GM12875 (cell line): Measurements from ENCODE around the gene ZNF341.

Source experiments
- H3K4me3 ChIP-seq: one replicate; pipeline ENCODE4 v1.5.1; 2011; ENCODE audit warnings: low read depth, low read length, control low read depth
- TF ChIP-seq, protein P1 (sequence below): IDR thresholded peaks from 2 replicates; pipeline ENCODE4 v1.5.1; 2011; ENCODE audit warnings: low read depth, mild to moderate bottlenecking, control low read depth, inconsistent platforms, low read length, moderate library complexity, borderline replicate concordance; ENCODE audit not compliant: insufficient read depth

ZNF341 gene

DNA sequence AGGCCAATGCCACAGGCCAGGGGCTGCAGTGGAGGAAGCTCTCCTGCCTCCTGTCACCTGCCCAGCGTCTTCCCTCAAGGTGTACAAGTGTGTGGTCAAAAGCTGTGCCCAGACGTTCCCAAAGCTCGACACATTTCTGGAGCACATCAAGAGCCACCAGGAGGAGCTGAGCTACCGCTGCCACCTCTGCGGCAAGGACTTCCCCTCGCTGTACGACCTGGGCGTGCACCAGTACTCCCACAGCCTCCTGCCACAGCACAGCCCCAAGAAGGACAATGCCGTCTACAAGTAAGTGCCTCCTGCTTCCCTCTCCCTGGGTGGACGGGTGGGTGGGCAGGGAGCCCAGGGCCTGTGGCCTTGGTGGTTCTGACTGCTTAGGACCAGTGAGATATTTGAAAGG lies 38.2 kb downstream of the ZNF341 start:
- H3K4me3 ChIP-seq = no peak overlapping the region
- TF ChIP-seq, protein P1, sequence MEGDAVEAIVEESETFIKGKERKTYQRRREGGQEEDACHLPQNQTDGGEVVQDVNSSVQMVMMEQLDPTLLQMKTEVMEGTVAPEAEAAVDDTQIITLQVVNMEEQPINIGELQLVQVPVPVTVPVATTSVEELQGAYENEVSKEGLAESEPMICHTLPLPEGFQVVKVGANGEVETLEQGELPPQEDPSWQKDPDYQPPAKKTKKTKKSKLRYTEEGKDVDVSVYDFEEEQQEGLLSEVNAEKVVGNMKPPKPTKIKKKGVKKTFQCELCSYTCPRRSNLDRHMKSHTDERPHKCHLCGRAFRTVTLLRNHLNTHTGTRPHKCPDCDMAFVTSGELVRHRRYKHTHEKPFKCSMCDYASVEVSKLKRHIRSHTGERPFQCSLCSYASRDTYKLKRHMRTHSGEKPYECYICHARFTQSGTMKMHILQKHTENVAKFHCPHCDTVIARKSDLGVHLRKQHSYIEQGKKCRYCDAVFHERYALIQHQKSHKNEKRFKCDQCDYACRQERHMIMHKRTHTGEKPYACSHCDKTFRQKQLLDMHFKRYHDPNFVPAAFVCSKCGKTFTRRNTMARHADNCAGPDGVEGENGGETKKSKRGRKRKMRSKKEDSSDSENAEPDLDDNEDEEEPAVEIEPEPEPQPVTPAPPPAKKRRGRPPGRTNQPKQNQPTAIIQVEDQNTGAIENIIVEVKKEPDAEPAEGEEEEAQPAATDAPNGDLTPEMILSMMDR = no peak

DNA sequence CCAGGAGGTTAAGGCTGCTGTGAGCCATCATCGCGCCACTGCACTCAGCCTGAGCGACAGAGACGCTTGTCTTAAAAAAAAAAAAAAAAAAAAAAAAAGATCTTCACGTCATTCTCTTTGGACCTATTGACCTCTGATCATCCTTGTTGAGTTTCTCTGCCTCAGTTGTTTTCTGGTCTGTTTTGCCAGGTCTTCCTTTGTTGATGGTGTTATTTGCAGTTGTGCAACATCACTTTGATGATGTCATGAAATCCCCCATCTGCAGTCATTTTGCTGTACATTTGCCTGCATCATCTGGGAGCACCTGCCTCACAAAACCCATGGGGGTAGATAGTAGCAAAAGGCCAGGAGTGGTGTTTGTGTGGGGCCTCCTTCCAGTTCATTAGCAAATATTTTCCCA lies 40.1 kb downstream of the ZNF341 start:
- TF ChIP-seq, protein P1 = no peak
- H3K4me3 ChIP-seq = no peak overlapping the region

DNA sequence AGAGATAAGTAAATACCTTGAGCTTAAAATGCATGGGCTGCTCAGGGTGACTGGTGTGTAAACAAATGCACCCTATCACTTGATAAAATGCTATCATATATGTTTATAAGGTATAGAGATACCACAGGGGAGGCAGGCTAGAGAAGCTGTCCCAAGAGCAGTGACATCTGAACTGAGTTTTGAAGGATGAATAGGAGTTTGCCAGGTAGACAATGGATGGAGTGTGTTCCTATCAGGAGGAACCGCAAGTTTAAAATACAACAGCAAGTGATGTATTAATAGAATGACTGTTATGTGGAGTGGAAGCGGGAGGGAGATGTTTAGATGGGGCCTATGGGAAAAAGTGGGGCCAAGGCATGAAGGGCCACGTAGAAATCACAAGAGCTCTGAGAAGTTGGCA lies 40.6 kb downstream of the ZNF341 start:
- TF ChIP-seq, protein P1 = no peak
- H3K4me3 ChIP-seq = no peak overlapping the region

DNA sequence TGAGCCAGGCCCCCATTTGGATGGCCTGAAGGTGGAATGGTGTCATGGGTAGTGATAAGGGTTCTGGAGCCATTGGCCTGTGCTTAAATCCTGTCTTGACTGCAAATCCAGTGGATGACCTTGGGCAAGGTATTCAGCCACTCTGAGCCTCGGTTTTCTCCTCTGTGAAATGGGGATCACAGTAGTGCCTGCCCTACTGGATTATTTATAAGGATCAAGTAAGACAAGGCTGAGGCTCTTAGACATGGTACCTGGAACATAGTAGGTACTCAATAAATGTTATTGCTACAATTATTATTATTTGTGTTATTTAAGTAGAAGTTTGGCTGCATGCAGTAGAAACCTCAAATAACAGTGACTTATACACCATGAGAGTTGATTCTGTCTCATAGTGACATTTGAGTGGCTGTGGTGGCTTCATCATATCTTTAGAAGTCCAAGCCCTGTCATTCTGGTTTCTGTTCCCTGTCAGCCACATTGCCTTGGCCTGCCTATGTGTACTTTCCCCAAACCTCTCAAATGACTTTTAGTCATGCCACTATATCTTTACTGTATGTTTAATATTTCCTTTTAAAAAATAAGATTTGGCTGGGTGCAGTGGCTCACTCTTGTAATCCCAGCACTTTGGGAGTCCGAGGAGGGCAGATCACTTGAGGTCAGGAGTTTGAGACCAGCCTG lies 41.8 kb downstream of the ZNF341 start:
- TF ChIP-seq, protein P1 = no peak
- H3K4me3 ChIP-seq = no peak overlapping the region

DNA sequence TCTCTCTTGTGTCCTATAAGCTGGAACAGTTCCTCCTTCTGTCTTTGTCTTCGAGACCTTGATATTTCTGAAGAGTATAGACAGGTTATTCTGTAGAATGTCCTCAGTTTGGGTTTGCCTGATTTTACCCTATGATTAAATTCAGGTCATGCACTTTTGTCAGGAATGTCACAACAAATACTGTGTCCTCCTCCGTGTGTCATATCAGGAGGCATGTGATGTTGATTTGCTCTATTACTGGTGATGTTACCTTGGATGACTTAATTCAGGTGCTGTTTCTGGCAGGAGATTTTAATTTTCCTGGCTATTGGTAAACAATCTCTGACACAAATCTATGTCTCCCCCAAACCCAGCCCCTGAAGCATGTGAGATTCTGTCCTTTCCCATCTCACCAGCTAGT lies 46.0 kb downstream of the ZNF341 start:
- TF ChIP-seq, protein P1 = no peak
- H3K4me3 ChIP-seq = no peak overlapping the region

DNA sequence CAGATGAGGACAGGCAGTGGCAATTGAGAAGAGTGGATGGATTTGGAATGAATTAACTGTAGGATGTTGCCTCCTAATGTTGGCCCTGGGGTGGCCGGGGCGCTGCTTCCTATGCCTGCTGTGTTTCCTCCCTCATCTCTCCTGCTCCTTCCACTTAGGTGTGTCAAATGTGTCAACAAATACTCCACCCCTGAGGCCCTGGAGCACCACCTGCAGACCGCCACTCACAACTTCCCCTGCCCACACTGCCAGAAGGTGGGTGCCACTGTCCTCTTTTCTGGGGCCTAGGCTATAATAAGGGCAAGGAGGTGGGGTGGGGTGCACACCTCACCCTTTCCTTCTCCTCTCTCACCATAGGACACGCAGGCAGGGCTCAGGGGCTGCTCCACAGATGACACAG lies 49.3 kb downstream of the ZNF341 start:
- TF ChIP-seq, protein P1 = no peak
- no peak overlapping the region for H3K4me3 ChIP-seq

DNA sequence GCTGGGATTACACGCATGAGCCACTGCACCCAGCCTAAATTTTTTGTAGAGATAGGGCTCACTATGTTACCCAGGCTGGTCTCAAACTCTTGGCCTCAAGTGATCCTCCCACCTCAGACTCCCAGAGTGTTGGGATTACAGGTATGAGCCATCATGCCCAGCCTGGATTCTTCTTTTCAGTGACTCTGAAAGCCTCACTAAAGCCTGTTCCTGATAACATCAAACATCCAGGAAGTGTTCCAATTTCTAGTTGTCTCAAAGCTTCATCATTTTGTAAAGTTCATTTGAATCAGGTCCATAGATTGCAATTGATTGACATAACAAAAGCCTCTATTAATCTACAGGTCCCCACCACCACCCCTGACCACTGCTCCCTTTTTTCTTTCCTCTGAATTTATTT lies 50.1 kb downstream of the ZNF341 start:
- TF ChIP-seq, protein P1 = no peak
- no peak overlapping the region for H3K4me3 ChIP-seq
